ENCODE measurements around the gene EDARADD.

EDARADD gene

DNA sequence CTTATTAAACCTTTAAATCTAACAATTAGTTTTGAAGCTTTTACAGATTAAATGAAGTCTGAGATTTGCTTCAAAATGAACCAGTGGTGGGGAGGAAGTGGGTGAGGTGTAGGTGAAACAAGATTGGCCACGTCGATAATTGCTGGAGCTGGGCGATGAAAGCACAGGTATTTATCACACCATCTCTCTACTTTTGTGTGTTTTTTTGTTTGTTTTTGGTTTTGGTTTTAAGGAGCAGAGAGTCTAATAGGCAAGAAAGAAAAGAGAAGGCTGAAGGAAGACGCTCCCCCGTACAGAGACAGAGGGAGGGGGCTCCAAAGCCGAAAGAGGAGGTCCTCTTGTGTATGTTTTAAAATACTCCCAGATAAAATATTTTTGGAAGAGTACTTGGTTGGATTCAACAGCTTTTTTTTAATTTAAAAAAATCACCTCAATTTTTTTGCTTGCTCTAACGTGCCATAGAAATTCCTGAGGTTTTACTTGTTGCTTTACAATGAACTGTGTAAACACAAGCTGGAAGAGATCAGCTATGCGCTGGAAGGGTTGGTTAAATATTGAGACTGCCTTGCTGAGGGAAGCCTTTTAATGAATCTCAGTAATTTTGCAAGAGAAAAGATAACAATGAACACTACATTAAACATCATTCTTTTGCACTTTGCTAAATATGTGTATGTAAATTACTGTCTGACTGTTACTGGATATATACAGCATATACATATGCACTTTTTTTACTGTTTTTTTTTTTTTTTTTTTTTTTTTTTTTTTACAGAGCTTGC lies 123.0 kb downstream of the EDARADD start:
- DNase-seq (ENCODE audit: low spot score) = peak; percentile 80

DNA sequence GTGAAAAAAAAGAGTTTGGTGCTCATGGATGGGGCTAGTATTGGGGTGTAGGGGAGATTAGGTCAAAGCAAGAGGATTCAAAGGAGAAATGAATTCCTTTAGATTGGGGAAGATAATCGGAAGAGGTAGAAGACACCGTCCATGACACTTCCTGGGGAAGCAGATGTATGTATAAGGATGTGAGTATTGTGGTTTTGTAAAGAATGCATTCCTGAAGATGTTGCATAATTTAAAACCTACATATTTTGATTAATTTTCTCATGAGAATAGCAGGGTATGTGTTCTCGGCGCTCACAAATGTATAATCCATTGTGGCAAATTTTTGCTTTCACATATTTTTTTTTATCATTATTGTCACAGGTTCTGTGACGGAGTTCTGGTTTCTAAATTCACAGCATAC lies 124.2 kb downstream of the EDARADD start:
- no peak for DNase-seq (ENCODE audit: low spot score)

GRCh38 chr1:236520445-236521005 lies 126.4 kb downstream of the EDARADD start:
- DNase-seq (ENCODE audit: low spot score) = no peak

DNA sequence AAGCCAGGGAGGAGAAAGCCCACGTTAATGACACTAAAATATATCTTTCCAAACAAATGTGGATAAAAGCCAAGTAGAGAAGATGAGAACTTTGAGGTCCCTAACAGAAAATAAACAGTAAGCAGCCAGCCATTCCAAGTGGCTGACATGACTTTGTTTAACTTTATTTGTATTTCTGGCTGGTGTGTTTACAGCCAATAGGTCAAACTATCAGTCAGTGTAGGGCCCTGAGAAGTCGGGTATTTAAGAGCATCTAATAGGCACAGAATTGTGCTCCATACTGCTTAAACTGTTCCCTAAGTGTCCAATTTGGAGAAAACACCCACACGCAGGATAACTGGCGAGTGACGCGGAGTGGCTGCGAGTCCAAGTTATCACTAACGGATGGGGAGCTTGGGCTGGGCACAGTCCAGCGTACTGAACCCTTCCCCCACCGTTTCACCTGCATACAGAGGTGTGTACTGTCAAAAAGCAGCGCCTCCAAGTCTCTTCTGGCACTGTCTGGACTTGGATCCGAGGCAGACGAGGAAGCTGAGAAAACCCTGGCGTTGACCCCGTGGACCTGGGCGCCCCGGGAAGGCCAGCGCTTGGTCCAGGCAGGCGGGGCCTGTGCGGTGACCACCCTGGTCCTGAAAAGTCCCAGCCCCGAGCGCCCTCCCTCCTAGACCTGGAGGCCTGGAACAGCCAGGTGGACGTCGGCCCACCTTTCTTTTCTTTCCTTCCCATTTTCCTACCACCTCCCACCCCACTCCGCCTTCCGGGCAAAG lies 129.0 kb downstream of the EDARADD start:
- DNase-seq (ENCODE audit: low spot score) = peak; percentile 59

GRCh38 chr1:236523704-236524141 lies 129.6 kb downstream of the EDARADD start, which contains the start of gene LGALS8:
Gene LGALS8, plus strand, starts transcription at chr1:236523982. Its CDS starts 2,089 bp downstream, at chr1:236526071.
- peak; percentile 89 for DNase-seq (ENCODE audit: low spot score)

DNA sequence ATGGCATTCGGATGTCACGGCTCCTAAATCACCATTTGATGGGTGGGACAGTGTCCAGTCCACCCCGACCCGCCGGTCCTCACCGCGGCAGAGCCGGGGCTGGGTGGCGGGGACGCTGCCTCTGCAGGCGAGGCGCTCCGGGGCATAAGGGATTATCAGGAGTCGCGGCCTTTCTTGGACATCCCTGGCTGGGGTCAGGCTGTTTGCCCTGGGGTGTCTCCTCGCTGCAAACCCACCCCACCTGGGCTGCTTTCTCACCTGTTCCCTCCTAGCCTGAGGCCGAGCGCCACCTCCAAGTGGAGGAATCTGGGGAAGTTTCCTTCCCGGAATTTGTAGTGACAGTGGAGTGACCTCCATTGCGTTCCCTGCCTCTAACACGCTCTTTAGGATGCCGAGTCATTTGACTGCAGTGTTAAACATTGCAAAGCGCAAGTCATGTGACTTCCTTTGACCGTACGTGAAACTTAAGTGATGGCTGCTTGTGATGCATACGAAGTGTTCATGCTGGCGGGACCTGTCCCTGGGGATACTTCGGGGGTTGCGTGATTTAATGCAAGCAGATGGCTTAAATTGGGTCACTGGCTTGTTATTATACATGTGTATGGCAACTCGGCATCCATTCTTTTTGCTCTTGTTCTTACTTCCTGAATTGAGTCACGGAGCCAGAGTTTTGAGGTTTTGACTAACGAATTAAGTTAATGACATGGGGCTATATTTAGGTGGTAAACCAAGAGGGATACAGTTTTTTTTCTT lies 130.2 kb downstream of the EDARADD start:
- peak; percentile 89 for DNase-seq (ENCODE audit: low spot score)

DNA sequence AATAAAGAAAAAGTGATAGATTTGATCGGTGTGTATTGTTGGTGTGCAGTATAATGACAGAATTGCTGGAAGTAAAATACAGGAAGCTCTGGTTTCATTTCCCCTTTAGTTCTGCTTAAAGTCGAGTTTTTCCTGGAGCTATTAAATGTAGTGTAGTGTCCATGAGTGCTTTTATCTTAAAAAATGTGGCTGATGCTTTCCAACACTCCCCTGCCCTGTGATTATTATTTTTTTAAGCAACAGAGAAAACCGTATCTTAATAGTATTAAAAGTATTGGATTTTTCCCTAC lies 130.8 kb downstream of the EDARADD start:
- no peak for DNase-seq (ENCODE audit: low spot score)

GRCh38 chr1:236526079-236526478 lies 132.0 kb downstream of the EDARADD start:
- DNase-seq (ENCODE audit: low spot score) = no peak

- no peak for DNase-seq (ENCODE audit: low spot score)
Measured at GRCh38 chr1:236530286-236530685, 136.2 kb downstream of the EDARADD start.

DNA sequence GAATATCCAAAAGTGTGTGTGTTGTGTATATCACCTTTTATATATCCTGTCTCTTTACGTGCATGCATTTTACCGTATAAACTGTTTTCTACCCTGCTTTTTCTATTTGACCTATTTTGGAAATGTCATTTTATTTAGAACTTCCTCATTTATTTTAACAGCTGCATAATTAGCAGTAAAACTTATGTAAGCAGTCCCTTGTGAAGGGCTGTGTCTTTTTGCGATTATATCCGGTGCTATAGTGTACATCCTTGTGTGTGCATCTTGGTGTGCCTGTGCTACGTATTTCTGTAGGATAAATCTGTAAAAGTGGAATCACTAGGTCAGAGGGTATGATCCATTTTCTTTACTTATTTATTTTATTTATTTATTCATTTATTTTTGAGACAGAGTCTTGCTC lies 136.9 kb downstream of the EDARADD start:
- DNase-seq (ENCODE audit: low spot score) = no peak

DNA sequence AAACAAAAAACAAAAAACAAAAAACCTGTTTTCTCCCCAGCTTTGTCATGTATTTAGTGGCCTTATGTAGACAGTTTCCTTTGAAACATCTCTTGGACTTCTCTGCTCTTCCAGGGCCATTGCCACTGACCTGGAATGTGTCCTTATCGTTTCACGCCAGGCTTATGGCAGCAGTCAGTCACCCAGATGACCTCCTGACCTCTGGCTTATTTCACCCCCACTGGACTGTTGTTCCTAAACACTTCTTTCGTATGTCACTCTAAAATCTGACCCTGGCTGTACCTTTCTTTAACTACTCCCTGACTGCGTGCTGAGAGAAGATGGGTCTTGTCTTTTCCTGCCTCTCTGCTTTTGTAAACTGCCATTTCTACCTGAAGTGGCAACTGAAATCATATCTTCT lies 138.8 kb downstream of the EDARADD start:
- DNase-seq (ENCODE audit: low spot score) = no peak

DNA sequence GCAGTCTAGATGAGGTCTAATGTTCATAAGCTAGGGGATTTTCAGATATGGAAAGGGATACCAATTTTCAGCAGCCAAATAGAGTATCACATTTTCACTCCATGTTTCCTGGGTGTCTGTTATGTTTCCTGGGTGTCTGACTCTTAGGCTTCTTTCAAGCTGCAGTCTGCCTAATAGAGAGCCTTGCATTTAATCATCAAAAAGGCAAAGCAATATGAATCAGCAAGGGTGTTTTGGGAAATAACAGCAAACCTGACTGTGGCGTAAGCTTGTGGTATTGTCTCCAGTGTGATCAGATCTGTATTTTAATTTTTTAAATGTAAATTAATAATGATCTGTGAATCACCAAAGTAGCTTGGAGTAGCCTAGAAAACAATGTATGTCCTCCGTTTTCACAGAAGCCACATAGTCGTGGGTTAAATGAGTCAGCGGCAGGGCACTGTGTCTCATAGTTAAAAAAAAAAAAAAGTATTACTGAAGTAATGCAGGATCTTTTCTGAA lies 140.1 kb downstream of the EDARADD start:
- no peak for DNase-seq (ENCODE audit: low spot score)
